Medulla oblongata (tissue), 1 donor: Measurements from ENCODE around the gene ITGA3.
A peak's percentile ranks its signal among the peaks of the same experiment; 100 is the strongest.

Experiments used
- DNase-seq: peaks from one replicate; pipeline ENCODE4 v3.0.0-alpha.2; 2015; ENCODE audit errors: extremely low spot score

The ITGA3 gene

DNA sequence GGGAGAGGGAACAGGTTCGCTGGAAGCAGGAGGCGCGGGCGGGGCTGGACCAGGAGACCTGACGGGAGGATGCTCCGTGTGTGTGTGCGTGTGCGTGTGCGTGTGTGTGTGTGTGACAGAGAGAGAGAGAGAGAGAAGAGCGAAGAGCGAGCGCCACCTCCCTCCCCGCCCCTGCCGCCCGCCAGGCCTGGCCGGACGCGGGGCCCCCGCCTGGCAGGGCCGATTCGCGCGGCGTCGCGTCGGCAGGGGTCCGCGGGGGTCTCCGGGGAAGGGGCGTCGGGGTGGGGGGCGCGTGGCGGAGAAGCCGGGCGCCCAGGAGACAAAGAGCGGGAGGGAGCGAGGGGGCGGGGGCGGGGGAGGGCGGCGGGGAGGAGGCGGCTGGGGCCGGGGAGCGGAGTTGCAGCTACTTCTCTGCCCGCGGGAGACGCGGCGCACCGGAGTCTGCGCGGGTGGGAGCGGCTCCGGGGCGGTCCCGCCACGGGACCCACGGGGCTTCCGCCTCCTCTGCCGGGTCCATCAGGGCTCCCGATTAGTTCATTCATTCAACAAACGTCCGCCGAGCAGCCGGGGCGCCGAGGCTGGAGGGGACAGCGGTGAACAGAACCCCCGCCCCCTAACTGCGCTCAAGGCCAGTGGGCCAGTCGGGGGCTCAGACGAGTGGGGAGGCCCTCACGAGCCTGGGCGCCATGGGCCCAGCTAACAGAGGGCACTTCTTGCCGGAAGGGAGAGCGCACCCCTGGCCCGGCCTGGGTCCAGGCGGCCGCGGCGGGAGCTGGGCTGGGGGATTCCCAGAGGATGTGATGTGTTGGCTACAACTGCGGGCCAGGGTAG, 74.0 kb downstream of the ITGA3 start, which contains the start of gene SAMD14:
Gene SAMD14 (minus strand): TSS at position 433 of the 831 bp plus-strand sequence. CDS start 5,201 bp downstream, outside the sequence.
- DNase-seq, result no peak

DNA sequence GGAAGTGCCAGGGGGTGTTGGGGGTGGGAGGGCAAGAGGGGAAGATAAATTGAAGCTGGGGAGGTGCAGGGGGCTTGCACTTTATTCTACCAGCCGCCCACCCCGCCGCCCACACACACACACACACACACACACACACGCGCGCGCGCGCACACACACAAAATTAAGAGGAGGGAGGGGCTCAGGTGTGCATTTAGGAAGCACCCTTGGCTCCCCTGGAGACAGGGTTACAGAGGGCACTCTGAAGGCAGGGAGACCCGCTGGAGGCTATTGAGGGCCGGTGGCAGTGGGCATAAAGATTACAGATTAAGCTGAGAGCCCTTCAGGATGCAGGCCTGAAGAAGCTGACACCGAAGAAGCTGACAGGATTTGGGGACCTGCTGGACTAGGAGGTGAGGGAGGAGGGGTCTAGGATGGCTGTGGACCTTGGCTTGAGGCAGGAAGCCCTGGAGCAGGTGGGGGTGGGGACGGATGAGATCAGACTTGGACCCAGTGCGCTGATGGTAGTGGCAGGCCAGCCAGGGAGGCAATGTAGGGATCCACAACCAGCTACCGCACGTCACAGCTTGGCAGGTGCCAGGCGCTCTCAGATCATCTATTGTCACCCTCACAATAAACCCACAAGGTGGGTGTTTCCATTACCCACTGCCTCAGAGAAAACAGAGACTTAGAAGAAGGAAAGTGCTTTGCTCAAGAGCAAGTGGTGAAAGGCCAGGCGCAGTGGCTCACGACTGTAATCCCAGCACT, 74.8 kb downstream of the ITGA3 start:
- peak; percentile 32 for DNase-seq

DNA sequence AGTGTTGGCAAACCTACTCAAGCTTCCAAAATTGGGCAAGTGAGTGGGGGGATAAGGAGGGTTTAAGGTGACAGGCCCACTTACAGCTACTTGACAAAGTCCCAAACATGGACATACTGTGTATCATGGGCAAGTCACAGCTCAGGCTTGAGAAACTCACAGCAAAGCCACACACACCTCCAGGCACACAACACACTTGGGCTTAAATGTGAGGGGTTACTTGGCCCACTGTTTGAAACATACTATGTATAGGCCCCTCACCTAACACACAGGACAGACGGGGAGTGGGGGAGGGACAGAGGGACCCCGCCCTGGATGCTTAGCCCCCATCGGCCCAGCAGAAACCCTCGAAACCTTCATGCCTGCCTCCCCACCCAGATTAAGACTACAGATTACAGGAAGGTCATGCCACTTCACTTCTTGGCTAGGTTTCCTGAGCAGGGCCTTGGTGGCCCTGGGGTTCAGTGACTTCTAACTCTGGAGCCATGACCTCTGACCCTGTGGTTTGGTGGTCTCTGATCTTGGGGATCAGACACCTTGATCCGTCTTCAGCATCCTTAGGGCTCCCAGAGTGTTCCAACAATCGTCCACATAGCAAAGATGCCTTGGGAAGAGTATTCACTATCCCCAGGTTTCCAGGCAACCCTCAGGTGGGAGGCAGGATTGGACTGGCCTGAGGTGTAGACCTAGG, 76.3 kb downstream of the ITGA3 start:
- DNase-seq, result no peak

DNA sequence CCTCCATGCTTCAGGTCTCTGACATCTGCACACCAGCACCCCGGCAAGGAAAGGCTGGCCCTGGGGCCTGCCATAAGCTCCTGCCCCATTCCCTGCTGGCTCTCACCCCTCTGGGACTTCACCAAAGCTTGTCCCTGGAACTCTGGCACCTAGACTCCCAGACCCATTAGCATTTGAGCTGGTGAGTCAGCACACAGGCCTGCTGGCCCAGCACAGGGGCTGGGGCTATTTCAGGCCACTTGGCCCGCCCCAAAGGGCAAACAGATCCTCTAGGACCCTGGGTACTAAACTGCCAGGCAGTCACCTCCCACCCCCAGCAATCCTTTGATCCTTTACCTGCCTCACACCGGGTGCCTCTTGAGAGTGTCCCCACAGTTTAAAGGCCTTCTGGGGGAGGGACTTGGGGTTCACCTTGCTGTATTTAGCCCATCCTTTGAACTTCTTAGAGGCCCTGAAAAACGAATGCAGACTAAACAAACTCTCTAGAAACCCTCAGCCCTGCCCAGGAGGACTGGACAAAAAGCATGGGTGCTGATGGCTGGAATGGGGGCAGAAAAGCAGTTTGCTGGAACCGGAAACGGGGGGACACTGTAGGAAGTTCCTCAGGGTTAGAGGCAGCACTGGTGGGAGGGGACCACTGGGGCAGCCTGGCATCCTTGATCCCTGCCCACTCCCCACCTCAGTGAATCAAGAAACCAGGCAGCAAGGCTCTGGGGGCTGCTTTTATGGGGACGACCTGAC, 77.3 kb downstream of the ITGA3 start:
- peak; percentile 74 for DNase-seq

DNA sequence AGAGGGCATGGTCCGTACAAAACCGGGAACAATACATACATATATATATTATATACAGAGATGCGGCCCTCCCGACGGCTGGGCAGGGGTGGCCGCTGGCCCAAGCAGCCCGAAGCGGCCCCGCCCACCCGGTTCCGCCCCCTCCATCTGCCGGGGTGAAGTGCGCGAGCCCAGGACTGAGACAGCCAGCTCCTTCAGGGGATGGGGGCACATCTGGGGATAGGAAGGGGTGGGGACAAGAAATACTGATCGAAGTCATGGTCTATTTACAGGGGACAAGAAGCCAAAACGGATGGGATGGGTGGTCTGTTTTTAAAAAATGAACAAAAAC, 77.8 kb downstream of the ITGA3 start:
- DNase-seq, result no peak

DNA sequence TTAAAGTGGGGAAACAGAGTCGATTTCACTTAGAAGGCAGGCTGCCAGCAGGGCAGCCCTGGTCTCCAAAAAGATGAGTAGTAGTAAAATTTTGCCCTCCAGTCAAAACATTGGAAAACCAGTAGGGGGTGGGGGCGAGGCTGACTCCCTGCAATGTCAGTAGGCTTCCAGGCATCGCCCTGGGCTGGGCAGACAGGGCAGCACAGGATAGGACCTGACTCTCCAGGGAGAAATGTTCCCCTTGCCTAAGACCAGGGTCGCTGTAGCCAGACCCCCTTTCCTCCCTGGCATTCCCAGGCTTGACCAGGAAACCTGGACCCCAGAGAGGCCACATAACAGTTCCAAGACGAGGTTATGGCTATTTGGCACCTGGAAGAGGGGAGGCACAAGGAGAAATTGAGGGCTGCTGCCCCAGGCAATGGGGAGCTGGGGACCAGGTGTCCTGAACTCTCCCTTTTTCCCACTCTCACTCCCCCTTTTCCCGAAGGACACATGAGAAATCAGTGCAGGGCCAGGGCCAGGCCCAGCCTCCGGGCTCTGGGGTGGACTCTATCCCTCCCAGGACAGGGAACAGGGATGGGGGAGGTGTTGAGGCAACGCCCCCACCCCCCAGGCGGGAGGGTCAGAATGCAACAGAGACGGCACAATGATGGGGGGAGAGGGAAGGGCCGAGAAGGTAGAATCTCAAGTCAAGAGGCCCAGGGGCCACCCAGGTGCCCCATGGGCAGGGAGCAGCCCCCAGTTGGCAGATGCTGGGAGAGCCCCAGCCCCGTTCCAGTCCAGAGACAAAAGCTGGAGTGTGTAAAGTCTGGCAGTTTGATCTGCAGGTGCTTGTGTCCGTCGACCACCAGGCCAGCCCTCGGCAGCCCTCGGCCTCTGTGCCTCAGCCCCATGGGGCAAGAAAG, 78.5 kb downstream of the ITGA3 start:
- DNase-seq, result no peak

DNA sequence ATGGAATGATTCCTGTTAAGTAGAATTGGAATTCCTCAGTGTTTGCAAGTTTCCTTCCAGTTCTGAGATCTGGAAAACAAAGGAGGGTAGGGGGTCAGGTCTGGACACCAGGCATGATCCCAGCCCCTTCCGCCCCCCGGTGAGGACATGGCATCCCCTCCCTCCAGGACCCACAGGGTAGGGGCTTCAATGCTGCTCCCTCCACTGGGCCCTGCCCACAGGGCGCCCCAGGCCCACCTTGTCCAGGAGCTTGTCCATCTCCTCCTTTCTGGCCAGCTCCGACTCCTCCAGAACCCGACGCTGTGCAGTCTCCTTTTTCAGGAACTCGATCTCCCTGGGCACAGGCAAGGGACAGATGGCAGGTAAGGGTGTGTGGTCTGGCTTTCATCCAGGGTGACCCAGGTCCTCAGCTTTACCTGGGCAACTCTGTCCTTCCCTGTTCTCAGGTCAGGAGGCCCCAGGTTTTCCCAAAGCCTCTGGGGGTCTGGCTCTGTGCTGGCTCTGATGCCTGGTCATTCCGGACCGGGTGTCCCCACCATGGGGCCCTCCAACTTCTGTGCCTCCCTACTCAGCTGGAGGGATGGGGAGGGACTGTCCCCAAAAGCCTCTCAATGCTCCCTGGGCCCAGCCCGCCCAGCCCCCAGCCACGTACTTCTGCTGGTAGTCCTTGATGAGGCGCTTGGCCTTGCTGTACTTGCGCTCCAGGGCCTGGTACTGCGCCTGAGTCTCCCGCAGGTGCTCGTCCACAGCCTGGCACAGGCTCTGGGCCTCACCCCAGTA, 79.6 kb downstream of the ITGA3 start:
- no peak for DNase-seq

DNA sequence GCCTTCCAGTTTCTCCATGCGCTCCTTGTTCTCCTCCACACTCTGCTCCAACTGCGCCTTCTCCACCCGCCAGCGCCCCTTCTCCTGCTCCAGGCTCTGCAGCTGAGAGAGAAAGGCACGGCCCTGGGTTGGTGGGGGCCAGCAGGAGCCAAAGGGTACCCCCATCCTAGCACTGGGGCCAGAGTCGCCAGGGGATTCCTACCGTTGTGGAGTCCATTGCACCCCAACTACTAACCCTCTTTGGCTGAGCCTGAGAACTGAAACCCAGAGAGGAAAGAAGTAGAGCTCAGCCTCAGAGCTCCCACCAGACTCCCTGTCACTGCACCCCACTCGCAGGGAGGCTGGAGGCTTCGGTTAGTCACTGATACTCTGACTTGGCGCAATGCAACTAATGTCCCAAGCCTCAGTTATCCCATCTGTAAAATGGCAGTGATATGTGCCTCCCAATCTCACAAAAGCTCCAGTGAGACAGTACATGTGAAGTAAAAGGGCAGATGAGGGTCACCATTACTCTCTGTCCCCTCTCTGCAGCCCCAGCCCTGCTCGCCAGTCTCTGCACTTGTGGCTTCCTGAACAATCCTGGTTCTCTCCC, 80.3 kb downstream of the ITGA3 start:
- no peak for DNase-seq

DNA sequence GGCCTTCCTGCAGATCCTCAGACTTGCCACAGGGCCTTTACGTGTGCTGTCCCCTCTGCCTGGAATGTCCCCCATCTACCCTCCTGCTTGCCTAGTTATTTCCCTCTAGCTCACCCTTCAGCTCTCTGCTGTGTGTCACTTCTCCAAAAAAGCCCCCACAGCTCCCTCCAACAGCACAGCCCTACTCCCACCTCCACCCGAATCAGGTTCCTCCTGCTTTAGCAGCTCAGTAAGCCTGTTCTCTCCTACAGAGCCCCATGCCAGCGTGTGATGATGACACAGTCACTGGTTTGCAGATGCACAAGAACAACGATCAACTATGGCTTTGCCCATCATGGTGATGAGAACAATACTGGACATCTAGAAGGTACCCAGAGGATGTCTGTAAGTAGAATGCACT, 81.1 kb downstream of the ITGA3 start:
- DNase-seq, result no peak

DNA sequence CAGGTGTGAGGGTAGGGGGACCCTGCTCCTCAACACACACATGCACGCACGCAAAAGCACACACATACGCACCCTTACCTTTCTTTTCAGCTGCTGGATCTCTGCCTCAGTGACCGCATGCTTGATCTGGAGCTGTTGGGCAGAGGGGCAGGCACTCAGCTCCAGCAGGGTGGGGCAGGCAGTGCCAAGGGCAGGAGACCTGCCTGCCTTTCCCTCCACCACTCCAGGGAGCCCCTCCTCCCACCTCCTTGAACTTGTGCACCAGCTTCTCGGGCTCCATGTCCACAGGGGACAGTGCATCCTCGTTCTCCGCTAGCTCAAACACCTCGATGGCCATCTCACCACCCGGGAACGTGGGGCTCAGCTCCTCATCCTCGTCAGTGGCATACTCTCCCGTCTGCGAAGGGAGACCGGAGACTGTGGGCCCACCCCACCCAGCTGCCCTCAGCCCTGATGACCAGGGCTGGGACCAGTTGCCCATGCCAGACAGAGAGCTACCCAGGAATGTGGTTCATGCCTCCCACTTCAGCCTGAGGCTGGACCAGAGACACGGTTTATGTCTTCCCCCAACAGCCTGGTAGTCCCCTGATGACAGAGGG, 83.4 kb downstream of the ITGA3 start:
- DNase-seq, result no peak
